Gastrocnemius medialis (tissue), 4 donors: ENCODE measurements around the gene IMP3.

Source experiments
- CTCF ChIP-seq, 5 experiments: fragments of 450-650 bp in 3 of 5; fragments of 200-600 bp in 2 of 5; sonication (generic) in 2 of 5; IDR thresholded peaks in 4 of 5; conservative IDR thresholded peaks in 1 of 5; 1 replicate in 4 of 5; 2 replicates in 1 of 5; pipeline ENCODE4 v1.5.1; 2016 to 2019; ENCODE audit warnings: antibody characterized with exemption in 5 of 5, mild to moderate bottlenecking in 3 of 5, moderate library complexity in 3 of 5
- POLR2A ChIP-seq, 2 donors: fragments of 450-650 bp; IDR thresholded peaks; one replicate each; pipeline ENCODE4 v1.6.1; 2017; ENCODE audit warnings: antibody characterized with exemption in 2 of 2, mild to moderate bottlenecking in 2 of 2, moderate library complexity in 2 of 2

DNA sequence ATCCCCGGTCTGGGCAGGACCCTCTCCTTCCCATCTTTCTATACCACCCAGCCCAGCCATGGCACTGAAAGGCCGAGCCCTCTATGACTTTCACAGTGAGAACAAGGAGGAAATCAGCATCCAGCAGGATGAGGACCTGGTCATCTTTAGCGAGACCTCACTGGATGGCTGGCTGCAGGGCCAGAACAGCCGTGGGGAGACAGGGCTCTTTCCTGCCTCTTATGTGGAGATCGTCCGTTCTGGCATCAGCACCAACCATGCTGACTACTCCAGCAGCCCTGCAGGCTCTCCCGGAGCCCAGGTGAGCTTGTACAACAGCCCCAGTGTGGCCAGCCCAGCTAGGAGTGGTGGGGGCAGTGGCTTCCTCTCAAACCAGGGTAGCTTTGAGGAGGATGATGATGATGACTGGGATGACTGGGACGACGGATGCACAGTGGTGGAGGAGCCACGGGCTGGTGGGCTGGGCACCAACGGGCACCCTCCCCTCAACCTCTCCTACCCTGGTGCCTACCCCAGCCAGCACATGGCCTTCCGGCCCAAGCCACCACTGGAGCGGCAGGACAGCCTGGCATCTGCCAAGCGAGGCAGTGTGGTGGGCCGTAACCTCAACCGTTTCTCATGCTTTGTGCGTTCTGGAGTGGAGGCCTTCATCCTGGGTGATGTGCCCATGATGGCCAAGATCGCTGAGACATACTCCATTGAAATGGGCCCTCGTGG is 9.2 kb upstream of the IMP3 start:
- no peak for TF ChIP-seq CTCF (IDR thresholded peaks at IDR 0.05 in 4 of 5, conservative IDR thresholded peaks at IDR 0.05 in 1 of 5)
- TF ChIP-seq POLR2A (IDR thresholded peaks at IDR 0.05), result no peak
